GM18519 (cell line): Measurements from ENCODE around the gene LCLAT1.
A peak's percentile ranks its signal among the peaks of the same experiment; 100 is the strongest.

ENCODE experiments used
- ATAC-seq: cut with Tn5 transposase; IDR thresholded peaks from one replicate; pipeline ENCODE4 v1.9.1; 2021; ENCODE audit warnings: mild to moderate bottlenecking, moderate library complexity; ENCODE audit not compliant: unreplicated experiment, low FRiP score

The LCLAT1 gene

DNA sequence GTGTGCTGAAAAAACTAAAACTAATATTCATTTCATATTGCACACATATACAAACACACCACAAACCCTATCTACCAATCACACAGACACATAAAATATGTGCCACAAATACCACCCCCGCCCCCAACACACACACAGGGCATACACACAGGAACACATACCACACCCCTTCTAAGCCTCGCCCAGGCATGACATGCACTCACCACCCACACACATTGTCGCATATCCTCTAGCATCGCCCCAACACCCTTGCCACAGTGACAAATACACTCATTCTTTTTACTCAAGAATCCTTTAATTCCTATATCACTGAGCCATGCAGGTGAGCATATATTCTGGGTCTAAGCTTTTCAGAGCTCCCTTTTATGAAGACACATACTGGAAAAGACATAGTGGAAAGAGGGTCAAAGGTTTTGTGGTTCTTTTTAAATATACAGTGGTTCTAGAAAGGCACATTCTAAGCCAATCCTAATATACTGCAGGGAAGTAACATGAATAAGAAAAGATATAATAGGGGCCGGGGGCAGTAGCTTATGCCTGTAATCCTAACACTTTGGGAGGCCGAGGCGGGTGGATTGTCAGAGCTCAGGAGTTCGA is 24.5 kb upstream of the LCLAT1 start:
- peak; percentile 79 for ATAC-seq

DNA sequence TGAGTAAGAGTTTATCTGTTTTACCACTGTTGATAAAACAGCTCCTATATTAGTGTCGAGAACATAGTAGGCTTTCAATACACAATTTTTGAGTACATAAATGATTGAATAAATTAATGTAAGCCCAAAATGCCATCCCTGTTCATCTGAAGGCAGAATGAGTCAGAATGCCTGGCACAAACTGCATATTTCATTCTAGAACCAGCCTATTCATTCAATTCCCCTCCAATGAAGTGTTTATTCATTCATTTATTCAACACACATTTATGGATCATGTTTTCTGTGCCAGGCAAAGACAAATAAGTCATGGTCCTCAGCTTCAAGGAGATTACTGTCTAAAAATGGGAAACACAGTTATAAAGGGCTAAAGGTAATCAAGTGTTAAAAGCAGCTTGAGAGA is 22.8 kb upstream of the LCLAT1 start:
- no peak for ATAC-seq

DNA sequence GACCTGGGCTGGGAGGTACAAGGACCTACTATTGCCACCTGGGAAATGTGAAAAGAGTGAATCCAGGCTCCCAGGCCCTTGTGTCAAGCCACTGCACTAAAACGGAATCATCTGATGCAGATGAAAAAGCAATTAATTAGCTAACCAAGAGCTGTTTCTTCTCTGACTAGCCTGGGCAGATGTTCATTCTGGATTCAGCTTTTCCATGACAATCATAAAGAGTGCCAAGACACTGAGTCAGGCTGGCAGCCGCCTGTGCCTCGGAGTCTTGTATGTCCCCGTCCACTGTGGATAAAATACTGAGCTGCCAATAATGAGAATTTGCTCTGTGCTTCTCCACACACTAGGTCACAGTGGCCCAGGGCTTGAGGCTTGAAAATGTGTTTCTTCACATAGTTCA is 21.7 kb upstream of the LCLAT1 start:
- no peak for ATAC-seq

DNA sequence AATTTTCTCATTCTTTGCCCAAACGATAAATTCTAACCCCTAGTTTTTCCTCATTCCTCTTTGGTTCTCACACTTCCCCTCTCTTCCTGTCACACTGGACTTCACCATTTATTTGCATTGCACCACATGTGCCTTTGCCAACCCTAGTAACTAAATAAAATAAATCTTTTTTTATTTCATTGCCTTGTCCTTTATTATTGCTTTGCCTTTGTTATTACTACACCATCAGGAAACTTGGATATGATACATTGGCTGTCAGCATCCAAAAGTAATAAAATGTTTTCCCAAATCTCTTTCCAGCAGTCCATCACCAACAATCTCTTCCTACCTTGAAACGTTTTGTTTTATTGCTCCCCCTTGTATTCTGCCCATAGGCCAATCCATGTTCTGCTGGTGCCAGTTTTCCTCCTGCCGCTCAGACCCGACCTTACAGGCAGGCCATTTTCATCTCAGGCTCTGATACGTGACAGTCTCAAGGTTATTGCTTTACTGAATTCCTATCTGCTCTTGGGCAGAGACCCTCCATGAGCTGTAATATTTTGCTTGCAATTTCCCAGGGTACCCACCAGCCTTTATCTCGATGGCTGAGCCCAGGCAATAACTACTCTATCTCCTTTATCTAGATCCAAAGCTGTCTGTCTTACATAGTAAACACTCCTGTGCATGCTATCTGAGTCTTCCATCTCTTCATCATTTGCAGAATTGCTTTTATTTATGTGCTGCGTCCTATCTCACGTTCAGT is 19.3 kb upstream of the LCLAT1 start:
- no peak for ATAC-seq

DNA sequence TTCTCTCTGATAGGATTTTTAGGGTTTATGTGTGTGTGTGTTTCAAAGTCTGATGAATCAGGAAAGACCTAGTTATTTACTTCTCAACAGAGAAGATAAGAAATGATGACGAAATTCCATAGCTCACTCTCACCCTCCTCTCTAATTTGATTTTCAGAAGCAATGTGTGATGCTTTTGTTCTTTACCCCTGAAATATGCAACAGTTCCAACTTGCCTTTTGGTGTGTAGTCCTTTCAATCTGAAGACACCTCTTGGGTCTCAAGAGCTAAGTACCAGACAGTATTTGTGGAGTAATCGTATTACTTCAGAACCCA is 18.7 kb upstream of the LCLAT1 start:
- no peak for ATAC-seq

DNA sequence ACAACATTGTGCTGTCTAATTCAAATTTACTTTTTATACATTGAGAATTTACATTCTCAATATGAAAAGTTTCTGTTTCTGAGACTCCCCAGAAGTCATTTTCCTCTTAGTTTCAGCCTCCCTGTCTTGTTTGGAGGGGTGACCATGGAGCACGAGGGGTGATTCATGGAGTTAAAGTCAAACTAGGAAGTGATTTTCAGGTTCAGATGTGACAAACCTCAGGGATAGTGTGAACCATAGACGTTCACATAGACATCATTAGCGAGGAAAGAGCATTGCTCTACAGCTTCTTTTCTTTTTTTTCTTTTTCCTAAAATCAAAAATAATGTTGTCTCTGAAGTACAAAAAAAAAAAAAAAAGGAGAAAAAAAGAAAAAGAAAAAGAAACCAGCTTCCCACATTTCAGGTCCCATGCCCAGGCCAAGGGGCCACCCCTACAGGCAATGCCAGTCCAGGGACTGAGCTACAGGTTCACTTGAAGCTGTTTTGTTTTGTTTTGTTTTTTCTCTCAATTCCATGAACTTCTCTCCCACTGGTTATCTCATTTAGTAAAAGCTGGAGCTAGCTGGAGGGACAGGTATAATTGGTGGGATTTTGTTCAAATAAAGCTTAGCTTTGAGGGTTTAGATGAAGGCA is 18.1 kb upstream of the LCLAT1 start:
- ATAC-seq = no peak

DNA sequence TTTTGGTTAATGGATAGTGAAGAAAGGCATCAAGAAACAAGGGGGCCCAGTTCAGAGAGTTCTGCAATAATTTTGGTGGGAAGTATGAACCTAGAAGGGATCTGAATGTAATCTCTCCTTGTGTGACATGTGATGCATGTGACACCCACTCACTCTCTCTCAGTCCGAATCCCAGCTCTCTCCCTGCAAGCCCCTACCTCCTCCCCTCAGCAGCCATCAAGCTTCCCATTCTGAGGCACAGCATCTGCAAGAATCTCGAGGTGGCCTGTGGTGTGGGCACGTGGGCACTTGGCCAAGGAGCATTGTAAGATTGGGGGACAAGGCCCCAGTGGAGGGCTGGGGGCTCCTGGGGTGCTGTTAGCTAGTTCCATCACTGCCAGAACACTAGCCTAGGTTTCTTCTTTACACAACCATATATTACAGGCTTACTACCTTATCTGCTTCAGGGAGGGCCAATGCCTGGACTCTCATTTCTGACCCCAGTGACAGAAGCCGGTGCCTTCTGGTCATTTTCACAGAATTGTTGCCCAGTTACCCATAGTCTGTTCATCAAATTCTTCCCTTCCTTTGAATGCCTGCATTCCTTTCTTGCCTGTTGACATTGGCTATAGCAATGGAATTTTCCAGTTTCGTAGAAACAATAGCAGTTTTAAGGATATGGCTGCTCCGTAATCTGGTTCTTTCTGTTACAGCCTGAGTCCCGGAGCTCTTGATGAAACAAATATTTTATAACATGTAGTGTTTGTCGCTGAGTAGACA is 13.3 kb upstream of the LCLAT1 start:
- no peak for ATAC-seq

DNA sequence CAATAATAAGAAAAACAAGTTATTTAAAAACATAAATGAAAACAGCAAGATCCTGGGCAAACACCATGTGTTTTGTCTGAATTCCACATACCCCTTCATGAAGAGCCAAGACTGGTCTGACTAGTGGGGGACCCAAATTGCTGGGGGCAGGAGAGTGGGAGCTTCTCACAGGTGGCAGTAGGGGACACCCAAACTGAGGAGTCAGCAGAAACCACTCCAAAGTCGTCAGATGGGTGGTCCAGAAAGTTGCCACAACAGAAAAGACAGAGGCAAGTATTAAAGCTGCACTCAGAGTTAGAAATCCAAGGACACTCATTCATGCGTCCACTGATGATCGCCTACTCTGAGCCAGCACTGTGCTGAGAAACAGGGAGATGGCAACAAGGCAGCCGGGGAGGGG is 12.3 kb upstream of the LCLAT1 start:
- ATAC-seq = no peak

DNA sequence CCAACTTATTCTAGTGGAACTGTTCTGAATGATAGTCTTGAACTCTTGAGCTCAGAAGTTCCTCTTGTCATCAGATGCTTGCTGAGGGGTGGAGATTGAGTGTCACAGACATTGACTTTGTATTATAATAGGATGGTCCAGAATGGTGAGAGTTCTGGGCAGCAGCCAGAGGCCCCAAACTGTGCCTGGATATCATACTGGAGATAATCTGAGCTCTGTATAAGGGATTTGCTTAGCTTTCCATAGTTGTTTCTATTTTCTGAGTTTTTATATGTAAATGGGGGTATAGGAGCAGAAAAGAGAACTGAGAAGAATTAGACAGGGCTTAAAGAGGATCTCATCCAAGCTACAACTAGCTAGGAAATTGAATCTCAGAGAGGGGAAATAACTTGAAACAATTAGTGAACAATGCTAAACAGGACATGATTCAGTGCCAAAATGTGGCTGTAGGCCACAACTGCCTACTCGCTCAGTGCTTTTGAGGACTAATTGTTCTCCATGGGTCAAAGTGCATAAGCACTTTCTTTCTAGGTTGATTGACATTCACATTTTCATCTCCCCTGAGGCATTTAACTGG is 10.1 kb upstream of the LCLAT1 start:
- ATAC-seq = no peak

DNA sequence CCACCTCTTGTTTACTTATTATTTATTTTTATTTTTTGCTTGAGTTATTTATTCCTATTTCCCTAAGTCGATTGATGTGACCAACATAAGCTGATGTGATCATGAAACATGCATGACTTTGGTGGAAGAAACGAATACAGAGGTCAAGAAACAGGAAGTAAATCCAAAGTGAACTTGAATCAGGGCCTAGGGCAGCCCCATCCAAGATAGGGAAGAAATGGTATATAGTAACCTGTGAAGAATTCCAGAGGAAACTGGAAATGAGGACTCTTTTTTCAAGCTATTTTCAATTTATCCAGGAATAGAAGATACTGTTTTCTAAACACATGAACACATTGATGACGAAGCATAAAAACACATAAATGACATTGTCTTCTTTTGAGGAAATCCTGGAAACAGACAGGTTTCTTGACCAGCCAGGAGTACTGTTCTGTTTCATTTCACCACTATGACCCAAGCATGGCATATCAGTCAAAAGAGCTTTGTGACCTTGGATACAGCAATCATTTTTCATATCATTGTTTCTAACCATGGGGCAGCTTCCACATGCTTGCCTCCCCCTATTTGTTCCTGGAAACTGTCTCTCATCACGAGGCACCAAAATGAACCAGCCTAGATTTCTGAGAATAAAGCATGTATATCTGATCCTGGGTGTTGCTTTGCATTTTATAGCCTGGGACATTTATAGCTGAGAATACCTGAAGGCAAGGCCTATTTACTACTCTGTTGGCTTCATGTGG is 9.1 kb upstream of the LCLAT1 start:
- ATAC-seq = no peak

DNA sequence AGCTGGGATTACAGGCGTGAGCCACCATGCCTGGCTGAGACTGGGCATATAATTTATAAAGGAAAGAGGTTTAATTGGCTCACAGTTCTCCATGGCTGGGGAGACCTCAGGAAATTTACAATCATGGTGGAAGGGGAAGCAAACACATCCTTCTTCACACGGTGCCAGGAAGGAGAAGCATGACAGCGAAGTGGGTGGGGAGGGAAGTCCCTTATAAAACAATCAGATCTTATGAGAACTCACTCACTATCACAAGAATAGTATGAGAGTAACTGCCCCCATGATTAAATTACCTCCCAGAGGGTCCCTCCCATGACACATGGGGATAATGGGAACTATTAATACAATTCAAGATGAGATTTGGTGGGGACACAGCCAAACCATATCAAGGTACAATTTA is 7.8 kb upstream of the LCLAT1 start:
- no peak for ATAC-seq

DNA sequence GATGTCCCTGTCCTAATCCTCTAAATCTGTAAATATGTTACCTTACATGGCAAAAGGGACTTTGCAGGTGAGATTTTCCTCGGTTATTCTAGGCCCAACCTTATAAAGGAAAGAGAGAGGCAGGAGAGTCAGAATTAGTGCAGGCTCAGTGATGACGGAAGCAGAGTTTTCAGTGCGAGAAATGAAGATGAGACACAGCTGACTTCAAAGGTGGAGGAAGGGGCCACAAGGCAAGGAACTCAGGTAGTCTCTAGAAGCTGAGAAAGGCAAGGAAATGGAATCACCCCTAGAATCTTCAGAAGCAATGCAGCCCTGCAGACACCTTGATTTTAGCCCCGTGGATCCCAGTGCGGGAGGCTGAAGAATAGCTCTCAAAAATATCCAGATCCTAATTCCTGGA is 7.2 kb upstream of the LCLAT1 start:
- no peak for ATAC-seq

DNA sequence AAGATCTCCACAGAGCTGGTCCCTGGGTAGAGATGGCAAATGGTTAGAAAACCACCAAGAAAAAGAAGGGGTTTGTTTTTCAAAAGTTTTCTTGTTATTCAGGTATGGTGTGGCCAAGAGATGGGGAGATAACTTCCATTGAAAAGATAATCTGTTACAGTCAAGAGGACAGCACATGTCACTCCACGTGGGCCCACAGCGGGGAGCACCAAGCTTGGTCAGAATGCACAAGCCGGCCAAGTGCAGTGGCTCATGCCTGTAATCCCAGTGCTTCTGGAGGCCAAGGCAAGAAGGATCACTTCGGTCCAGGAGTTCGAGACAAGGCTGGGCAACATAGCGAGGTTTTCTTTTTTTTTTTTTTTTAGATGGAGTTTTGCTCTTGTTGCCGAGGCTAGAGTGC is 6.0 kb upstream of the LCLAT1 start:
- ATAC-seq = no peak

DNA sequence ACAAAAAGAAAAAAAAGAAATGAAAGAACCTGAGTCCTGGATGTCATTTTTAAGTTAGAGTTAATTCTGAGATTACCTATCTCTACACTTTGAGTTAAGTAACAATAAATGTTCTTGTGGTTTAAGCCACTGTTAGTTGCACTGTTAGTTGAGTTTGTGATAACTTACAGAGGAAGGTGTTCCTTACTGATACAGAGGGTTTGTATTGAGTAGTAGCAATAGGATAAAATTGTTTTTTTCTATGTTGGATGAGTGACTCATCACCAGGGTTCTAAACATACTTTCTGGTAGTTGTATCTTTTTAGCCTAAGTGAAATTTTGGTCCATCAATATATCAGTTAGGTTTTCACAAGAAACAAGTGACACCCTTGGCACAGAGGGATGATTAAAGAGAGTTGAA is 4.0 kb upstream of the LCLAT1 start:
- ATAC-seq = no peak

DNA sequence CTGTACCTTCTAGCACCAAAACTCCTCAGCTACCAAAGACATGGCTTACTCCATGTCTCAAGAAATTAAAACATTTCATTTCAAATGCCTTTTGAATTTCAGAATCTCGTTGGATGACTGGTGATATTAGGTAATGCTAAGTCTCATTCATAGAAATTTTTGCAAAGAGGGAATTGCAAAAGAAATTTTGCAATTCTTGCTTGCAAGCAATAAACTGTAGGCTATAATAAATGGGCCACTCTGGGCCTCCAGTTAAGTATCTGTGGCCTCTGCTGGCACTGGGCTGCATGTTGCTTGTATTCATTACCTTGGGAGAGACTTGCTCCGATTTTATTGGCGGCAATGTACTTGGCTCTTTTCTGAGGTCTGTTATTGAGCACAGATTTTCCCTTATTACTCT is 2.8 kb upstream of the LCLAT1 start:
- no peak for ATAC-seq

DNA sequence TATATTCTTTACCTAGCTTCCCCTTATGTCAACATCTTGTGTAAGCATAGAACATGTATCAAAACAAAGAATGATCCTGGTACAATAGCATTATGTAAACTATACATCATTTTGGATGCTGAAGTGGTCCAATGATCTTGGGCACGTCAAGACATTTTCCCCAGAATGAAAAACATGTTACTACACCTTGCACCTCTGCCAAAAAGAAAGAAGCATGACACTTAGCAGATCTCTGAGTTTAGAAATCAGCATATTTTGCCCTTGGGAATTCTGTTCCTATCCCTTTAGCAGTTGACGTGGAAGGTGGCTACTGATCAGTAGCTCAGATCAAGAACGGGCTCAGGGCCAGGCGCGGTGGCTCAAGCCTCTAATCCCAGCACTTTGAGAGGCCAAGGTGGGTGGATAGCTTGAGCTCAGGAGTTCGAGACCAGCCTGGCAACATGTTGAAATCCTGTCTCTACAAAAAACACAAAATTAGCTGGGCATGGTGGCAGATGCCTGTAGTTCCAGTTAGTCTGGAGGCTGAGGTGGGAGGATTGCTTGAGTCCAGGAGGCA is 1.7 kb upstream of the LCLAT1 start:
- ATAC-seq = no peak

DNA sequence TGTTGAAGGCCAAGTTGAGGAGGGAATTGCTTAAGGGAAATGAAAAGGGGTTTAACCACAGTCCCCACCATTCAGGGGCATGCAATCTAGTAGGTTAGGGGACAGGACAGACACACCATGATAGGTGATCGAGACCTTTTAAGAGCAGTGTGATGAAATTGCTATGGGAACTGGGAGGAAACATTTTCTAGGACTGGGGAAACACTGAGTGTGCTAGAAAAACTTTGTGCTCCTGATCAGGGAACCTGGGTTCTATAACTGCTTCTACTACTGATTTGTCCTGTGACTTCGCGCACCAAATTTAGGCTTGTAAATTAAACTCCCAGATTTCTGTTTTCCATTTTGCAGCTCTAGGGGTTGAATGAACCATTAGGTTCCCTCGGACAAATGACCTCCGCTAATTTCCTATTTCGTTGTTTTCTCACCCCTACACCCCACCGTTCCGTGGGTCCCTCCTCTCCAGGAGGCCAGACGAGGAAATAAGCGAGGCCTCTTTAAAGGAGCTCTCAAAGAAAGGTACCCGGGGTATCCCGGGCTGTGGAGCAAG is 371 bp upstream of the LCLAT1 start:
- ATAC-seq = no peak

DNA sequence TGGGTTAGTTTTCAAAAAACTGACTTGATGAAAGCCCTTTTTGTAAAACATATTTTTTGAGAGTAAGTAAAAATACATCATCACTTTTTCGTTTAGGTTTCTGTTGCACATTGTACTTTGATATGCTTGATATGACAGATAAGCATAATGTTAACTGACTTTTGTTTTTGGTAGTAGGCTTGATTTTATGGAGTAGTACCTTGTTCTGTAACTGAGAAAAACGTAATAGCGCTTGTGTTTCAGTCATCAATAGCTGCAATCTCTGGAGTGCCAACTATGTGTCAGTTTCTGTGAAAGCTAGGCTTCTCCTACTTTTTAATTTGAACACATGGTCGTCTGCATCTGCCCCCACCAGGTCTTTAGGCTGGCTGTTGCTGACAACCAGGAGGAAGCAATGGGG is 1.3 kb downstream of the LCLAT1 start:
- ATAC-seq = no peak

DNA sequence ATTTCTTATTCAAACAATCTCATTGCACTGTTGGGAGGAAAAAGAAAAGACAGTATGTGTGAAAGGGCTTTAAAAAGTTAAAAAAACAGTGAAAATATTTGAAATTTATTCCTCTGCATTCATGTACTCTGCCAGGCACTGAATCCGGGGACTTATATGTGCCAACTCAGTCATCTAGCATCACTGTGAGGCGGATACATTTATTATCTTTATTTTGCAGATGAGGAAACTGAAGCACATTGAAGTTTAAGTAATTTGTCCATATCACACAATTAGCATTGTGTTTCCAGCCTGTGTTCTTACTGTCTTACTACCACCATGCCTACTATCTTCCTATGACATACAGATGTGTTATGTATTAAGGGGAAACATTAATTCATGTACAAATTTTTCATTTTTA is 1.8 kb downstream of the LCLAT1 start:
- no peak for ATAC-seq

DNA sequence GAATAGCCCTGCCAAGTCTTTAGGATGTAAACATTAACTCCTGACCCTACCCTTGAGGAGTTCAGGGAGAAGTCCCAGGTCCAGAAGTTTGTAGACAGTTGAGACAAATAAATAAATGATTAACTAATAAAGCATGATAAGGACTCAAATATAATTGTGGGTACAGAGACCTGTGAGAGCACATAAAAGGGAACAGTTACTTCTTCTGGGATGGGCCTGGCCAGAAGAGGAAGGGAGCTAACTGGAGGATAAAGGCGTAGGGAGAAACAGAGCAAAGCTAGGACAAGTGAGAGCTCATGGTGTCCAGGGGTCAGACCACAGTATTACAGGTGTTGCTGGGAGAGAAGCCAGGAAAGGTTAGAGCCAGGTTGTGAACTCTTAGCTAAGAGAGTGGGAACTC is 3.0 kb downstream of the LCLAT1 start:
- ATAC-seq = no peak
